Left hindlimb (tissue), 1 donor: ENCODE results near the gene SHISA5.
A peak's percentile ranks its signal among the peaks of the same experiment; 100 is the strongest.
"Not testable (repeated sequence)": the region's sequence is repeated elsewhere in the genome, so short reads cannot be mapped to it uniquely, and the experiment has no call there.

ENCODE experiments used
- DNase-seq: peaks from one replicate; pipeline ENCODE4 v3.0.0-alpha.2; 2018

Gene SHISA5

GRCh38 chr3:48504051-48504946 lies at the start of gene SHISA5:
TSS of gene SHISA5 (minus strand) at chr3:48504174. CDS start at chr3:48504094, 80 bp downstream.
- peak; percentile 88 for DNase-seq

- no peak for DNase-seq
Measured at GRCh38 chr3:48553361-48553760, 49.4 kb upstream of the SHISA5 start.

- no peak for DNase-seq
Measured at GRCh38 chr3:48552111-48552951, 48.4 kb upstream of the SHISA5 start.

GRCh38 chr3:48551651-48552050 lies 47.7 kb upstream of the SHISA5 start:
- not testable (repeated sequence) for DNase-seq

- peak; percentile 77 for DNase-seq
Measured at GRCh38 chr3:48548729-48549705, 45.0 kb upstream of the SHISA5 start.

- no peak for DNase-seq
Measured at GRCh38 chr3:48548126-48548525, 44.2 kb upstream of the SHISA5 start.

- DNase-seq, result no peak
Measured at GRCh38 chr3:48546203-48546829, 42.3 kb upstream of the SHISA5 start.

GRCh38 chr3:48544141-48544540 lies 40.2 kb upstream of the SHISA5 start:
- DNase-seq, result no peak

- no peak for DNase-seq
Measured at GRCh38 chr3:48543271-48543866, 39.4 kb upstream of the SHISA5 start.

GRCh38 chr3:48538451-48538850 lies 34.5 kb upstream of the SHISA5 start:
- DNase-seq, result no peak

GRCh38 chr3:48536785-48537184 lies 32.8 kb upstream of the SHISA5 start:
- no peak for DNase-seq

GRCh38 chr3:48536116-48536515 lies 32.1 kb upstream of the SHISA5 start:
- DNase-seq, result no peak

- DNase-seq, result no peak
Measured at GRCh38 chr3:48535578-48535977, 31.6 kb upstream of the SHISA5 start.

GRCh38 chr3:48532977-48533337 lies 29.0 kb upstream of the SHISA5 start:
- DNase-seq, result no peak

GRCh38 chr3:48532271-48532976 lies 28.4 kb upstream of the SHISA5 start:
- no peak for DNase-seq

GRCh38 chr3:48530701-48531100 lies 26.7 kb upstream of the SHISA5 start:
- DNase-seq, result not testable (repeated sequence)

- DNase-seq, result no peak
Measured at GRCh38 chr3:48528754-48529153, 24.8 kb upstream of the SHISA5 start.

GRCh38 chr3:48528048-48528447 lies 24.1 kb upstream of the SHISA5 start:
- DNase-seq, result no peak

GRCh38 chr3:48524970-48525369 lies 21.0 kb upstream of the SHISA5 start:
- no peak for DNase-seq

GRCh38 chr3:48521635-48522034 lies 17.7 kb upstream of the SHISA5 start:
- DNase-seq, result no peak

- DNase-seq, result no peak
Measured at GRCh38 chr3:48519277-48519643, 15.3 kb upstream of the SHISA5 start.
